TTC549 (cell line): ENCODE results near the gene PRR23C.
"Not testable (repeated sequence)": the region's sequence is repeated elsewhere in the genome, so short reads cannot be mapped to it uniquely, and the experiment has no call there.

Experiments used
- FAIRE-seq: peaks from 2 replicates; lab custom pipeline; 2012; peaks lifted over from hg19 to GRCh38; lab: Jason Lieb, UNC

The PRR23C gene

GRCh38 chr3:139044366-139045210 lies at the start of gene PRR23C:
TSS of gene PRR23C (minus strand) at chr3:139044892. CDS start at chr3:139044620, 272 bp downstream.
- FAIRE-seq: no peak

- no peak for FAIRE-seq
These were observed 49.1 kb upstream of the PRR23C start for GRCh38 chr3:139093840-139094239.

GRCh38 chr3:139088462-139089324 lies 44.0 kb upstream of the PRR23C start:
- FAIRE-seq: no peak

GRCh38 chr3:139087621-139088020 lies 42.9 kb upstream of the PRR23C start:
- no peak for FAIRE-seq

GRCh38 chr3:139084176-139084575 lies 39.5 kb upstream of the PRR23C start:
- no peak for FAIRE-seq

- no peak for FAIRE-seq
These were observed 29.9 kb upstream of the PRR23C start for GRCh38 chr3:139074565-139075115.

- FAIRE-seq: no peak
These were observed 18.2 kb upstream of the PRR23C start for GRCh38 chr3:139062918-139063317.

GRCh38 chr3:139052802-139053600 lies 8.3 kb upstream of the PRR23C start:
- FAIRE-seq: no peak

GRCh38 chr3:139043554-139044365 lies 932 bp downstream of the PRR23C start:
- no peak for FAIRE-seq

GRCh38 chr3:139037478-139037877 lies 7.2 kb downstream of the PRR23C start:
- FAIRE-seq: no peak

- no peak for FAIRE-seq
These were observed 12.2 kb downstream of the PRR23C start for GRCh38 chr3:139032326-139033002.

GRCh38 chr3:139030576-139030975 lies 14.1 kb downstream of the PRR23C start:
- FAIRE-seq: not testable (repeated sequence)

GRCh38 chr3:139024968-139025367 lies 19.7 kb downstream of the PRR23C start:
- no peak for FAIRE-seq

- no peak for FAIRE-seq
These were observed 23.8 kb downstream of the PRR23C start, which contains the start of gene PRR23B for GRCh38 chr3:139020868-139021234. TSS of gene PRR23B (minus strand) at chr3:139020926. CDS start at chr3:139020661, 265 bp downstream.

GRCh38 chr3:139020036-139020867 lies 24.4 kb downstream of the PRR23C start:
- FAIRE-seq: no peak

- FAIRE-seq: no peak
These were observed 28.2 kb downstream of the PRR23C start for GRCh38 chr3:139016430-139017048.

GRCh38 chr3:139006051-139006716 lies 38.5 kb downstream of the PRR23C start, which contains the start of gene PRR23A:
TSS of gene PRR23A (minus strand) at chr3:139006268. CDS start at chr3:139006268, 0 bp downstream.
- FAIRE-seq: no peak

- FAIRE-seq: no peak
These were observed 39.2 kb downstream of the PRR23C start for GRCh38 chr3:139005356-139005993.
